ENCODE measurements around the gene MPND.

Gene MPND

GRCh38 chr19:4319067-4319718 lies 24.2 kb upstream of the MPND start:
- no peaks in the 10 kb centered on the region for H3K4me1 ChIP-seq
- H3K4me3 ChIP-seq (ENCODE audit: low read depth, low read length) = no peak overlapping the region
- no peaks in the 10 kb centered on the region for H3K79me2 ChIP-seq
- no peak overlapping the region for H3K27ac ChIP-seq
- no peak overlapping the region for H3K9ac ChIP-seq
- H3K4me2 ChIP-seq (ENCODE audit: low read length) = no peak overlapping the region
- no peaks in the 10 kb centered on the region for H3K27me3 ChIP-seq (ENCODE audit: control insufficient read depth, insufficient read depth, low read length)
- H2AFZ ChIP-seq = no peak overlapping the region
- no peaks in the 10 kb centered on the region for H3K36me3 ChIP-seq (ENCODE audit: control insufficient read depth, insufficient read depth, low read length)
- no peak for TF ChIP-seq CTCF (IDR thresholded peaks at IDR 0.05)
- H3K9me3 ChIP-seq (ENCODE audit: control insufficient read depth, low read length) = no peaks in the 10 kb centered on the region

- TF ChIP-seq CTCF (IDR thresholded peaks at IDR 0.05) = no peak
- no peak overlapping the region for H3K4me2 ChIP-seq (ENCODE audit: low read length)
- no peak overlapping the region for H2AFZ ChIP-seq
- H3K9me3 ChIP-seq (ENCODE audit: control insufficient read depth, low read length) = no peaks in the 10 kb centered on the region
- no peak overlapping the region for H3K27ac ChIP-seq
- H3K27me3 ChIP-seq (ENCODE audit: control insufficient read depth, insufficient read depth, low read length) = no peaks in the 10 kb centered on the region
- H3K4me3 ChIP-seq (ENCODE audit: low read depth, low read length) = no peak overlapping the region
- H3K79me2 ChIP-seq = no peaks in the 10 kb centered on the region
- no peak overlapping the region for H3K9ac ChIP-seq
- no peaks in the 10 kb centered on the region for H3K4me1 ChIP-seq
- H3K36me3 ChIP-seq (ENCODE audit: control insufficient read depth, insufficient read depth, low read length) = no peaks in the 10 kb centered on the region
Measured at GRCh38 chr19:4320419-4320818, 22.9 kb upstream of the MPND start.

- no peaks in the 10 kb centered on the region for H3K27me3 ChIP-seq (ENCODE audit: control insufficient read depth, insufficient read depth, low read length)
- H3K79me2 ChIP-seq = no peaks in the 10 kb centered on the region
- TF ChIP-seq CTCF (IDR thresholded peaks at IDR 0.05) = no peak
- no peaks in the 10 kb centered on the region for H3K9me3 ChIP-seq (ENCODE audit: control insufficient read depth, low read length)
- peak overlapping the region; percentile 34 for H3K4me3 ChIP-seq (ENCODE audit: low read depth, low read length)
- peak overlapping the region; percentile 61 for H2AFZ ChIP-seq
- no peaks in the 10 kb centered on the region for H3K4me1 ChIP-seq
- no peak overlapping the region for H3K9ac ChIP-seq
- no peak overlapping the region for H3K27ac ChIP-seq
- H3K4me2 ChIP-seq (ENCODE audit: low read length) = peak overlapping the region; percentile 68
- H3K36me3 ChIP-seq (ENCODE audit: control insufficient read depth, insufficient read depth, low read length) = no peaks in the 10 kb centered on the region
Measured at GRCh38 chr19:4322942-4323665, 20.3 kb upstream of the MPND start.

GRCh38 chr19:4323692-4324091 lies 19.7 kb upstream of the MPND start:
- H3K9me3 ChIP-seq (ENCODE audit: control insufficient read depth, low read length) = no peaks in the 10 kb centered on the region
- no peaks in the 10 kb centered on the region for H3K27me3 ChIP-seq (ENCODE audit: control insufficient read depth, insufficient read depth, low read length)
- no peaks in the 10 kb centered on the region for H3K79me2 ChIP-seq
- H3K36me3 ChIP-seq (ENCODE audit: control insufficient read depth, insufficient read depth, low read length) = no peaks in the 10 kb centered on the region
- no peak for TF ChIP-seq CTCF (IDR thresholded peaks at IDR 0.05)
- no peaks in the 10 kb centered on the region for H3K4me1 ChIP-seq
- peak overlapping the region; percentile 68 for H3K4me2 ChIP-seq (ENCODE audit: low read length)
- no peak overlapping the region for H3K4me3 ChIP-seq (ENCODE audit: low read depth, low read length)
- no peak overlapping the region for H3K27ac ChIP-seq
- no peak overlapping the region for H3K9ac ChIP-seq
- H2AFZ ChIP-seq = peak overlapping the region; percentile 61
